Bone marrow (tissue), 2 donors: Measurements from ENCODE around the gene SIL1.
A peak's percentile ranks its signal among the peaks of the same experiment; 100 is the strongest.

Experiments used
- DNase-seq, 2 donors: peaks; one replicate each; lab custom pipeline; 2025; lab: John Stamatoyannopoulos, UW

SIL1 gene

GRCh38 chr5:138978581-138978980 lies 219.6 kb downstream of the SIL1 start:
- no peak for DNase-seq

- no peak for DNase-seq
Measured at GRCh38 chr5:138978080-138978479, 220.1 kb downstream of the SIL1 start.

- DNase-seq: peak in 1 of 2 donors; percentile 21
Measured at GRCh38 chr5:138975098-138975847, 222.9 kb downstream of the SIL1 start.

GRCh38 chr5:138974227-138975063 lies 223.7 kb downstream of the SIL1 start:
- no peak for DNase-seq

GRCh38 chr5:138972836-138973235 lies 225.3 kb downstream of the SIL1 start:
- no peak for DNase-seq

- no peak for DNase-seq
Measured at GRCh38 chr5:138972230-138972629, 225.9 kb downstream of the SIL1 start.

GRCh38 chr5:138969323-138970002 lies 228.7 kb downstream of the SIL1 start:
- DNase-seq: no peak

GRCh38 chr5:138968601-138969000 lies 229.6 kb downstream of the SIL1 start:
- no peak for DNase-seq

- DNase-seq: no peak
Measured at GRCh38 chr5:138967791-138968448, 230.2 kb downstream of the SIL1 start.

- no peak for DNase-seq
Measured at GRCh38 chr5:138966236-138966985, 231.8 kb downstream of the SIL1 start.

GRCh38 chr5:138965626-138966025 lies 232.5 kb downstream of the SIL1 start:
- DNase-seq: no peak

GRCh38 chr5:138964647-138965201 lies 233.4 kb downstream of the SIL1 start:
- DNase-seq: no peak

- no peak for DNase-seq
Measured at GRCh38 chr5:138963763-138964371, 234.3 kb downstream of the SIL1 start.

GRCh38 chr5:138962614-138963370 lies 235.4 kb downstream of the SIL1 start:
- DNase-seq: no peak

GRCh38 chr5:138961729-138962128 lies 236.4 kb downstream of the SIL1 start:
- DNase-seq: no peak

GRCh38 chr5:138961221-138961620 lies 236.9 kb downstream of the SIL1 start:
- DNase-seq: no peak

GRCh38 chr5:138960145-138960692 lies 237.9 kb downstream of the SIL1 start:
- DNase-seq: no peak

- DNase-seq: no peak
Measured at GRCh38 chr5:138956801-138957200, 241.4 kb downstream of the SIL1 start.

GRCh38 chr5:138955671-138956295 lies 242.4 kb downstream of the SIL1 start:
- no peak for DNase-seq
